ENCODE results near the gene SLC14A1.
"Not testable (repeated sequence)": the region's sequence is repeated elsewhere in the genome, so short reads cannot be mapped to it uniquely, and the experiment has no call there.

SLC14A1 gene

GRCh38 chr18:45753286-45753685 lies 29.3 kb downstream of the SLC14A1 start:
- no peak for DNase-seq
- no peak for TF ChIP-seq GATA1 (IDR thresholded peaks at IDR 0.05; ENCODE audit: low read depth, low read length)
- TF ChIP-seq POLR2A (IDR thresholded peaks at IDR 0.05; ENCODE audit: low read length), result no peak

- DNase-seq, result peak; percentile 20 to 41
- no peak for TF ChIP-seq GATA1 (IDR thresholded peaks at IDR 0.05; ENCODE audit: low read depth, low read length)
- no peak for TF ChIP-seq POLR2A (IDR thresholded peaks at IDR 0.05; ENCODE audit: low read length)
Observed at GRCh38 chr18:45755934-45756333, 32.0 kb downstream of the SLC14A1 start.

- TF ChIP-seq GATA1 (IDR thresholded peaks at IDR 0.05; ENCODE audit: low read depth, low read length) (no peak), POLR2A (IDR thresholded peaks at IDR 0.05; ENCODE audit: low read length) (no peak)
- no peak for DNase-seq
Observed at GRCh38 chr18:45757005-45757404, 33.0 kb downstream of the SLC14A1 start.

- not testable (repeated sequence) for DNase-seq
Observed at GRCh38 chr18:45757644-45758043, 33.7 kb downstream of the SLC14A1 start.

GRCh38 chr18:45760462-45761036 lies 36.6 kb downstream of the SLC14A1 start:
- DNase-seq, result no peak
- TF ChIP-seq GATA1 (IDR thresholded peaks at IDR 0.05; ENCODE audit: low read depth, low read length), result no peak
- TF ChIP-seq POLR2A (IDR thresholded peaks at IDR 0.05; ENCODE audit: low read length), result no peak

GRCh38 chr18:45761512-45762114 lies 37.6 kb downstream of the SLC14A1 start:
- no peak for TF ChIP-seq POLR2A (IDR thresholded peaks at IDR 0.05; ENCODE audit: low read length)
- TF ChIP-seq GATA1 (IDR thresholded peaks at IDR 0.05; ENCODE audit: low read depth, low read length), result no peak
- peak in 1 of 2 experiments; percentile 21 for DNase-seq

GRCh38 chr18:45764000-45764686 lies 40.2 kb downstream of the SLC14A1 start:
- no peak for DNase-seq
- no peak for TF ChIP-seq POLR2A (IDR thresholded peaks at IDR 0.05; ENCODE audit: low read length)

GRCh38 chr18:45765796-45766195 lies 41.8 kb downstream of the SLC14A1 start:
- TF ChIP-seq POLR2A (IDR thresholded peaks at IDR 0.05; ENCODE audit: low read length) (no peak), GATA1 (IDR thresholded peaks at IDR 0.05; ENCODE audit: low read depth, low read length) (no peak)
- no peak for DNase-seq

- TF ChIP-seq GATA1 (IDR thresholded peaks at IDR 0.05; ENCODE audit: low read depth, low read length), result no peak
- no peak for TF ChIP-seq POLR2A (IDR thresholded peaks at IDR 0.05; ENCODE audit: low read length)
- DNase-seq, result no peak
Observed at GRCh38 chr18:45771587-45772480, 47.9 kb downstream of the SLC14A1 start.

GRCh38 chr18:45774065-45774521 lies 50.1 kb downstream of the SLC14A1 start:
- TF ChIP-seq POLR2A (IDR thresholded peaks at IDR 0.05; ENCODE audit: low read length) (no peak), GATA1 (IDR thresholded peaks at IDR 0.05; ENCODE audit: low read depth, low read length) (no peak)
- DNase-seq, result no peak

GRCh38 chr18:45775241-45775676 lies 51.3 kb downstream of the SLC14A1 start:
- TF ChIP-seq GATA1 (IDR thresholded peaks at IDR 0.05; ENCODE audit: low read depth, low read length) (no peak), POLR2A (IDR thresholded peaks at IDR 0.05; ENCODE audit: low read length) (peak; percentile 80)
- DNase-seq, result peak; percentile 93

GRCh38 chr18:45775743-45776142 lies 51.8 kb downstream of the SLC14A1 start:
- no peak for DNase-seq
- TF ChIP-seq GATA1 (IDR thresholded peaks at IDR 0.05; ENCODE audit: low read depth, low read length) (no peak), POLR2A (IDR thresholded peaks at IDR 0.05; ENCODE audit: low read length) (no peak)

- DNase-seq, result no peak
- no peak for TF ChIP-seq POLR2A (IDR thresholded peaks at IDR 0.05; ENCODE audit: low read length)
- TF ChIP-seq GATA1 (IDR thresholded peaks at IDR 0.05; ENCODE audit: low read depth, low read length), result no peak
Observed at GRCh38 chr18:45777393-45777792, 53.4 kb downstream of the SLC14A1 start.

- no peak for TF ChIP-seq GATA1 (IDR thresholded peaks at IDR 0.05; ENCODE audit: low read depth, low read length)
- TF ChIP-seq POLR2A (IDR thresholded peaks at IDR 0.05; ENCODE audit: low read length), result no peak
- no peak for DNase-seq
Observed at GRCh38 chr18:45780568-45780967, 56.6 kb downstream of the SLC14A1 start.
